Germinal center (tissue), 1 donor: ENCODE results near the gene KIF26B.
A peak's percentile ranks its signal among the peaks of the same experiment; 100 is the strongest.
"Not testable (repeated sequence)": the region's sequence is repeated elsewhere in the genome, so short reads cannot be mapped to it uniquely, and the experiment has no call there.

Experiments used
- DNase-seq: peaks from one replicate; pipeline ENCODE4 v3.0.0; 2012; ENCODE audit warnings: mixed read lengths, low spot score

Gene KIF26B

GRCh38 chr1:245154429-245155271 lies at the start of gene KIF26B:
KIF26B (plus strand) TSS chr1:245154985; CDS start chr1:245155425, 440 bp downstream.
- DNase-seq: peak; percentile 30

- DNase-seq: no peak
Observed at GRCh38 chr1:245105042-245105441, 49.7 kb upstream of the KIF26B start.

GRCh38 chr1:245105815-245106410 lies 48.9 kb upstream of the KIF26B start:
- no peak for DNase-seq

- no peak for DNase-seq
Observed at GRCh38 chr1:245107776-245108114, 47.0 kb upstream of the KIF26B start.

DNA sequence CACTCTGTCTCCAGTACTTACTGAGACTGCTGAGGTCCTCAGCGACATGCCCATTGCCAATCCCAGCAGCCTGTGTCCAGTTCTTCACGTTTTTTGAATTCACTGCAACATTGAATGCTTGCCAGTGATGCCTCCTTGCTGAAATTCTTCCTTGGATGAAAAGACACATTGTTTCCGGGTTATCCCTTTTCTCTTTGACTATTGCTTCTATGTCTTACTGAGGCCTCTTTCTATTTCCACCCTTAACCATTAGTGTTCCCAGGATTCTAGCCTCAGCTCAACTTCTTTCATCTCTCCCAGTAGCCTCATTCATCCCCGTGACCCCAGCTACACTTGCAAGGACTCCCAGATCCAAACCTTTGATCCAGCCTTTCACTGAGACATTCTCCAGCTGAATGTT lies 46.5 kb upstream of the KIF26B start:
- DNase-seq: no peak

GRCh38 chr1:245108909-245109308 lies 45.9 kb upstream of the KIF26B start:
- DNase-seq: no peak

- no peak for DNase-seq
Observed at GRCh38 chr1:245110406-245110805, 44.4 kb upstream of the KIF26B start.

GRCh38 chr1:245111073-245111472 lies 43.7 kb upstream of the KIF26B start:
- no peak for DNase-seq

GRCh38 chr1:245113649-245114048 lies 41.1 kb upstream of the KIF26B start:
- no peak for DNase-seq

- no peak for DNase-seq
Observed at GRCh38 chr1:245116131-245116530, 38.7 kb upstream of the KIF26B start.

DNA sequence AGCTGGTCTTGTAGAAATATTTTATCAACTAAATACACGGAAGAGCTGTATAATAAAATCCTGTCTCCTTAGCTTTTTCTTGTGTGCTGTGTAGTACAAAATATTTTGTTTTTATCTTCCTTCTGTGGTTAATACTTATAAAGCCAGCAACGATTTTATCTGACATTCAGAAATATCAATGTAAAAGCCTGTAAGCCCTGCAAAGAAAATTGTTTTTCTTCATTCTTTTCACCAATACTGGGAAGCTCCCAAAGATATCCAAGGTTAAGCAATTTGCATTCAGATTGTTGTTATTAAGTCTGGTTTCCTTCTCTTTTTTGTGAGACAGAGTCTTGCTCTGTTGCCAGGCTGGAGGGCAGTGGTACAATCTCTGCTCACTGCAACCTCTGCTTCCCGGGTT lies 38.0 kb upstream of the KIF26B start:
- no peak for DNase-seq

DNA sequence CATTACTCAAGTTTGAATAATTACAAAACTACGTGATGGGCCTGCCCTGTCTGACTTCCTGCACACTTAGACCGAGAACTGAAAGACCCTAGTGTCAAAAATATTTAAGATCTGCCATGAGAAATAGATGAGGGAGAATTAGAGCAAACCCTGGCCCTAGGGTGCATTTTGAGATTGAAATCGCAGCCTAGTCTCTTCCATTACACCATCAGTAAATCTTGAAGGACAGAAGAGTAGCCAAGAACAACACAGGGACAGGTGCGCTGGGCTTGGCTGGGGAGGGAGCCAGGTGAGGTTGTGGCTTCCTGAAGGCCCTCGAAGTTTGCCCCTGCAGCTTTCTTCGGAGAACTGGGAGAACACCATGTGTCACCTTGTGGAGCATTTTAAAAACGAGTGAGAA lies 36.7 kb upstream of the KIF26B start:
- DNase-seq: no peak

DNA sequence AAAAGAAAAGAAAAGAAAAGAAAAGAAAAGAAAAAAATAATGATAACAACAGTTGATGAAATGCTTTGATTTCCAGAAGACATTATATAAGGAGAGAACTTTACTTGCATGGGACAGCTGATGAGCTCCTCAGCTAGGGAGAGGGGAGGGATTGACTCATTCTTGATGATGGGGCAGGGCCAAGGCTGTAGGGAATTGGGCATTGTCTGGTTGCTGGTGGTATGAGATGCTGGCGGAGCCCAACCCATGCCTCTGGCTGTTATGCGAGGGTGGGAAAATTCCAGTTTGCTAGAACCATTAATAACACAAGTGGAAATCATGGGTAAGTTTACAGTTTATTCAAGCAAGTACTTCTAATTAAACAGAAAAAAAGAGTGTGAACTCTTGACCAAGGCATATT lies 36.0 kb upstream of the KIF26B start:
- no peak for DNase-seq

DNA sequence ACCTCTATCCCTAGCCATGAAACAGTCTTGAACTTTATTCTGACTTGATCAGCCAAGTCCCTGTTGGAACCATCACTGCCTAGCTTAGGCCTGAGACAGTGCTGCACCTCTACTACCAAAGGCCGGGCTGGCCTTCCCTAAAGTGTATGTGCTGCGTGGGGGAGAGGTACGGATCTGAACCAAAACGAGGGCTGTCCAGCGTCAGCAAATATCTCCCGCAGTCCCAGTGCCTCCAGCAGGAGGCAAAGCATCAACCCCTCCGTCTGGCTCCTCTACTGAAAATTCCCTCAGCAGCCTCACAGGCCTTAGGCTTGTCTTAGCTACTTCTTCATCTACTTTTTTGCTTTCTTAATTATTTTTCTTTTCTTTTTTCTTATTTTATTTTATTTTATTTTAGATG lies 33.3 kb upstream of the KIF26B start:
- DNase-seq: no peak

DNA sequence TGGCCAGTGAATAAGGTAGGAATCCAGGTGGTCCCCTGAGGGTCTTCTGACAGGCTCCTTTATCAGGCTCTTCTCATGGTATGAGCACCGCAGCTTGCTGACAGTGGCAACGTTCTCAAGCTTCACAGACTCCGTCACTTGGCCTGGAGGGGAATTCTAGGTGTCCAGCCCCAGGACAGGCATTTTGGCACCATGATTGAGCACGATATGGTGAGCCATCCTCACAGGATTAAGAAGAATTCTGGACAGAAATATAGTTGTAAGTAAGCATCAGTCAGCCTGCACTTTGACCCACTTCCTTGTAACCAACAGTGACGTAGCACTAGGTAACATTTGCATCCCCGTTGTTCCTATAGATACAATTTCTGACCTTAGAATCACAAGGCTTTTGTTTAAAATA lies 30.5 kb upstream of the KIF26B start:
- DNase-seq: no peak

GRCh38 chr1:245124644-245125043 lies 30.1 kb upstream of the KIF26B start:
- no peak for DNase-seq

GRCh38 chr1:245126530-245126929 lies 28.3 kb upstream of the KIF26B start:
- no peak for DNase-seq

DNA sequence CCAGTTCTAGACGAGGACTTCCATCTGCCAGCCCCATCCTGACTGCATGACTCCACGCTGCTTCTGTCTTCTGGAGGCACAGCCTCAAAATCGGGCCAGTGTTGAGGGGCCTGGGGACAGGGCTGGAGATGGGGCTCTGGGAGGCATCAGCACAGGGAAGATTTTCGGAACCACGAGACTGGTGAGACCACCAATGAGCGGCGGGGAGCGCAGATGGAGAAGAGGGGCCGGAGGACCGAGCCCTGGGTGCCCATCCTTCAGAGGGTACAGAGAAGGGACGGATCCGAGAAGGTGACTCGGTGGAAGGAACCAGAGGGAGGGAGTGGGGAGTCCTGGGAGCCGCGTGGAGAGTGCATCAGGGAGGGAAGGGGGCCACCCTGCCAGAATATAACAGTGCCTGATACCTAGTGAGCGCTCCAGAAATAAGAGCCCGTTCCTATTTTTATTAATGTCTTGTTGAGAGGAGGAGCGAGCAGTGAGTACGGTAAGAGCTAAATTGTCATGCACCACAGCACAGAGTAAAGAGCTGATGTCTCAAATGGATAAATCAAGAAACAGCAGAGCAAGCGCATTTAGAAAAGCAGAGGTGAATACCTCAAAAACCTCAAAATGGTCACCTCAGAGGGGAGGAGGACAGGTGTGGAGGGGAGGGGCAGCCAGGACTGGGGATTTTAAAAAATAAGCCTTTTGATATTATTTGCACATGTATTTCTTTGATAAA lies 26.2 kb upstream of the KIF26B start:
- DNase-seq: no peak

GRCh38 chr1:245129319-245130240 lies 25.2 kb upstream of the KIF26B start:
- DNase-seq: no peak

GRCh38 chr1:245130281-245131025 lies 24.3 kb upstream of the KIF26B start:
- DNase-seq: not testable (repeated sequence)

GRCh38 chr1:245131026-245131393 lies 23.8 kb upstream of the KIF26B start:
- no peak for DNase-seq
